Left ventricle myocardium superior (tissue), 1 donor: Measurements from ENCODE around the gene HSPH1. TPM values are rescaled to one million over a fixed set of nuclear protein-coding genes. Genes with fewer than 3 reads are reported as not detected.

ENCODE experiments used
- ATAC-seq: fragments of 200-7000 bp; cut with Tn5 transposase; one replicate; pipeline ENCODE4 v1.9.1; 2020; ENCODE audit warnings: mild to moderate bottlenecking, moderate library complexity
- DNase-seq: peaks from one replicate; pipeline ENCODE4 v3.0.0-alpha.2; 2020
- intact Hi-C: fragments of 100-400 bp; cut with micrococcal nuclease; formaldehyde crosslinking; loops from one replicate; pipeline ENCODE4 v1.11.0; 2022
- total RNA-seq: library from RNA; stranded (reverse); fragmentation: NEBNext Ultra II Directional; extraction: Animal tissue kit (Norgen Biotek cat#: 25700); gene quantifications from one replicate; pipeline ENCODE4 v1.2.1, GENCODE V29; 2021
- donor health status: DM: no; HTN: yes; CAD: no; lungs with severe emphysema.

Gene HSPH1
- total RNA-seq, 1 donor from 2014 or later = 82.4 TPM

DNA sequence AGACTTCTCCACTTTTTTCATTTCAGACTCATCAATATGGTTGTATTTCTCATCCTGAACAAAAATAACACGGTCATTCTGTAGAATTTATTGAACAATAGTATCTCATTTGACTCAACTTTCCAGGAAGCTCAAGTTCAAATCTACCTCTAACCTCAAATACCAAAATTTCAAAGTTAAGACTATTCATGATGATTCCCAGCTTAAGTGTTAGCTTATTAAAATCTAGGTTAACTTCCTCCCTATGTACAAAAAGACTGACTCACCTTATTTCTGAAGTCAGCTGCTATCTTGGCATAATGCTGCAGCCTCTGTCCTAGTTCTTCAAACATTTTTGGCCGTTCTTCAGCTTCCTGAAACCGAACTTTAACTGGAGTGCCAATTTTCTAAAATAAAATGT is 23.2 kb downstream of the HSPH1 start:
- no peak for ATAC-seq
- intact Hi-C loops = no loop called here
- DNase-seq = no peak

DNA sequence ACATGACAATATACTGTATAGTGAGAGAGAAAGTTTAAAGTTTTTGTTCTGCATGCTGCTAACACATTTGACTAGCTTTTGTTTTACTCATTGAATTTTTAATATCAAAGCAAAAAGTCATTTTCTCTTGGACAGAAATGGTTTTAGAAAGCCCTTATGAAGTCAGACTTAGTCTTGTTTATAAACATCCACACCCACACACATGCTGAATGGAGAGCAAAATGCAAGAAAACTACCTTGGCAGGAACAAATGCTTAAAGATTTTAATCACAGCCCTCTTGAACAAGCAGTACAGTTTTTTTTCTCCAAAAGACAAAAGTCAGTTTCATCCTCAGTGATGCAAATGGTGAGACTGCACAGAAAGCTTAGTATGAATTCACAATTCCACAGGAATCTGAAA is 25.0 kb downstream of the HSPH1 start:
- intact Hi-C loops = no loop called here
- ATAC-seq (no peak), DNase-seq (no peak)

DNA sequence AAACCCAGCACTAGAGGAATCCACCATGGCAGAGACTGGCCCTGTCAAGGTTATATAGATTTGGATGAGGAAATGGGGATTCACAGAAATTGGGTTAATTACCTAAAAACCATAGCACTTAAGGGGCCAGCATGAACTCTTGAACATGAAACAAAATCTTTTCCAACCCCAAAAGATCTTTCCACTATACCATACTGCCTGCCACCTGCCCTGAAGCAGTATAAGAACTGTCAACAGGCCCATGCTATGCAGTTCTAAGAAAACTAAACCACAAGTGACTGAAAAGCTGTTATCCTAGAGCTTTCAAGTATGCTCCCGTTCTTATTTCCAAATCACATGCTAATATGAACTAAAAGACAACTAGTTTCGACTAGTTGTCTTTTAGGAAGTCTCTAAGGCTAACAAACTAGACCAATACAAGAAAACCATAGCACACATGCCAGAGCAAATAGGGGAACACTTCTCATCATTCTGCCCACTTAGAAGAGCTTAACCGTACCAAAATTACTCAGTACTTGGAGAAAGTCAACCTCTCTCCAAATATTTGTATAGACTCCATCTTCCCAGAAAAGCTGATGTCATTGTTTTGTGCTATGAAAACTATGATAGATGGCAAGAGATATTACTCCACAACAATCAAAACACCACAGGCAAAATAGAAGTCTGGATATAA is 27.5 kb downstream of the HSPH1 start:
- intact Hi-C loops = no loop called here
- ATAC-seq = no peak
- DNase-seq = no peak

DNA sequence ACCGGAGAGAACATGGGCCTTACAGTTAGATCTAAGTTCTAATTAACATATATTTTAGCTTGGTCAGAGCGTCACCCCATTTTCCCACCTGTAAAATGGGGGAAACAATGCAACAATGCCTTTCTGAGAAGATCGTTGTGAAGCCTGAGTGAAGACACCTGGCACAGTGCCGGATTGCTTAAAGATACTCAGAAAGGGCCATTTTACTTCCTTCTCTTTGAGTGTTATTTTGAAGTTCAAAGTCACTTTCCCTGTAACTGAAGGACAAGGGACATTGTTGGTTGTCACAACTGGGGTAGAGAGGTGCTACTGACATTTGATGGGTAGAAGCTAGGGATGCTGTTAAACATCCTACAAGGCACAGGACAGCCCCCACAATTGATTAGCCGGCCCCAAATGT is 28.1 kb downstream of the HSPH1 start:
- intact Hi-C loops = no loop called here
- DNase-seq (no peak), ATAC-seq (no peak)

DNA sequence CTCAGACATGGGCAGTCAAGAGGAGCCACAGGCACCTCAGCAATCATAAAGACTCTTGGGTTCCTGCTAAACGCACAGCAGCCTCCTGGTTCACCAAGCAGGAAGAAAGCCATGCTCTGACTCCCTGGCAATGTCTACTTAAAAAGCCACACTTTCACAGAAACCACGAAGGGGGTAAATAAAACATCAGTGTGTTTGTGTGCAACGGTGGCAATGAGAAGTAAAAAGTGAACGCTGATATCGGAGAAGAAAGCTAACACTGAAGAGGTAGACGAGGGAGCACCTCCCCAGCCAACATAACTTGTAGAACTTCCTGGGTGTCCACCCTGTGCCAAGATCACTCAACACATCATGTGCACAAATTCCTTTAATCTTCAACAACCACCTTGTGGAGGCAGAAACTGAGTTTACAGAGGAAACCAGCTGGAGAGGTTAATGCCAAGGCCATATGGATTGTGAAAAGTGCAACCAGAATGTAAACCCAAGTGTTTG is 30.2 kb downstream of the HSPH1 start:
- ATAC-seq (no peak), DNase-seq (no peak)
- intact Hi-C loops = no loop called here

DNA sequence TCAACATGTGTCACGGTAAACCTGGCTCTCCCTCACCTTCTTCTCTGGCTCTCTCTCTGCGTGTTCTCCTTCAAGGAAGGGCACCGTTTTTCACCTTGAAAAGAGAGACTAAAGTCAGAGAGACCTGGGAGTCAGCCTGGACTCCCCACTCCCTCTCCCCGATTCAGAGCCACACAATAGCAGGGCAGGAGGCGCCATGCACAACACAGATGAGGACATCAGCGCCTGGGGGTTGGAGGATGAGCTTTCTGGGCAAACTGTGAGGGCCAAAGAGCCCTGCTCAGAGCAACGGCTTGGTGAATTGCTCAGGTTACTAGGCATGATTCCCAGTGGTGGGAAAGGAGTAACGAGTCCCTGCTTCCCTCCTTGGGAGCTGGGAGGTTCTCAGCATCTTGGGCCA is 32.3 kb downstream of the HSPH1 start:
- intact Hi-C loops = no loop called here
- ATAC-seq (no peak), DNase-seq (no peak)

DNA sequence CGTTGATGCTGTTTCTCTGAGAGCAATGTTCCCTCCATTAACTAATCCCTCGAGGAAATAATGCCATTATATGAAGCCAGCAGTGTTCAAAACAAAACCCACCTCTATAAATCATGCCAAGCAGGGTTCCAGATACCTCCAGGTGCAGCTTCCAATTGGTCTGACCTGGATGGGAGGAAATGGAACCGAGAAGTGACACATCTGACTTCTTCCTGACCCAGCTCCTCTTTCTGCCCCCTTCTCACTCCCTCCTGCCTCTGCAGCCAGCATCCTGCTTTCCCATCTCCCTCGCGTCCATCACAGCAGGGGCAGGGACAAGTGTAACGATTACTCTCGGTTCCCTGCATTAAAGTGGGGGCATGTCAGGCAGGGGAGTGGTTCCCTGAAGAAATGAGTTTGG is 37.5 kb downstream of the HSPH1 start:
- ATAC-seq = no peak
- DNase-seq = no peak
- intact Hi-C loops = no loop called here

DNA sequence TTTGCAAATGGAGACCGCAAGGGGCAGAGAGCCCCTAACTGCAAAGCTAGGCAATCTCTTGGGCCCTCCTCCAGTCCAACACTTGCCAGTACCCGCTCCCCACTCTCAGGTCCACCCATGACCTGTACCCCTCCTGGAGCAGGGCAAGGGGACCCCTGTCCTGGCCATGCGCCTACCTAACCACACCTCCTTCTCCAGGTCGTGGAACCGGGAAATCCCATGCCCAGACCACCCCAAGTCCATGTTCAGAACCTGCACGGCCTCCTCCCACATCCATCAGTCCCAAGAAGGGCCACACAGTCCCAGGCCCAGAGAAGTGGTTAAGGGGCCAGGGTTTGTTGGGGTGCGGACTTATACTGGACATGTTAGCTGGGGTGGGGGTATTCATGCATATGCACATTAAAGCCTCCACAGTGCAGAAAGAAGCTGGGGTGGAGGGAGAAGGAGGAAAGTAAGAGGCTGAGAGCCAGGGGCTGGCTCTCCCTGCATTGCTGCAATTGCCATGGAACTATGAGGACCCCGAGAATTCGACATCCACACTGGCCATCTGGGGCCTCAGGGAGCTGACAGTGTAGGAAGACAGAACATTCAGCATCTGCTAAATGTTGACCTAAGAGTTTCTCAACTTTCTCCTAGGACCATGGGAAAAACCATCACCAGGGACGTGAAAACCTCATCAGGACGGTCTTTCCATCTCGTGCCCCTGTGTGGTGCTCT is 39.0 kb downstream of the HSPH1 start:
- ATAC-seq = no peak
- intact Hi-C loops = no loop called here
- DNase-seq = no peak

DNA sequence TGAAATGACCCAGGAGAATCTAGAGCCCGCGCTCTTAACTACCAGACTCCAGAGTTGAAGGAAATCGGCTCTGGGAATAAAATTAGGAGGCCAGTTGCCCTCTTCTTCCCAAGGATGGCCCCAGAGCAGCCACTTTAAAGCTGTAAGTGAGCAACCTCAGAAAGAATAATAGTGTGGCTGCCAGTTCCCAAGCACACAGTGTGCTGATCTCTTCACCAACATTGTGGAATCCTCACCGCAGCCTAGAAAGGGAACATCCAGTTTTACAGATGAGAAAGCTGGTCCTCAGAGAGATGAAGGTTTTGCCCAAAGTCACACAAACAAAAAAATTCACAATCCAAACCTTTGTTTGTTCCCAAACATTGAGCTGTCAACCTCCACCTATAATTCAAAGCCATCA is 39.6 kb downstream of the HSPH1 start:
- ATAC-seq = no peak
- intact Hi-C loops = no loop called here
- DNase-seq = no peak

DNA sequence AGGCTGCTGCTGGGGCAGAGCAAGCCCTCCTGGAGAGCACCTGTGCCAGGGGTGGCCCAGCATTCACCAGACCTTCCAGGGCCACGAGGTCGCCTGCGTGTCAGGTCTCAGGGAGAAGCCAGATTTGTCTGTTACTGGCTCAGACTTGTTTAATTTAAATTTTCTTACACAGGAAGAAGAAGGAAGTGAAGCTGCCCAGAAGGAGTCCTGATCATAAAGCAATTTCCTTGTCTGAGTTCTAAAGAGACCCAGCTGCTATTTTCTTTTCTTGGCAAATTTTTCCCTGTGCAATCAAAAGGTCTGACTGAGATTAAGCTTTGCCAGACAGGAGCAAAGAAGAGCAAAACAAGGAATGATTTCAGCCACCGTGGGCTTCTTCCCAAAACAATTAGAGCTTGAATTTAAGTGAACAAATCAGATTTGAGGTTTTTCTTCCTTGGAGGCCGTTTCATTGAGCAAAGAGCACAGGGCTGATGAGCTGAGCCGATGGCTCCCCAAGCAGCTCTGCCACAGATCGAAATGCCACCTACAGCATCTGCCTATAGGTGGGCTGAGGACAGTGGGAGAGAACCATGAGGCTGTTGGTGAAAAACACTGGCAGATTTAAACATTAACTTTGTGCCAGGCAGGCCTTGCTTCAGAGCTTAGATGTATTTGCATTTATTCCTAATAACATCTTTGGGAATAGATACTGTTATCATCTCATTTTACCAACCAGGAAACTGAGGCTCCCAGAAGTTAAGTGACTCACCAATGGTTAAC is 40.1 kb downstream of the HSPH1 start:
- no peak for ATAC-seq
- DNase-seq = no peak
- intact Hi-C loops = no loop called here

DNA sequence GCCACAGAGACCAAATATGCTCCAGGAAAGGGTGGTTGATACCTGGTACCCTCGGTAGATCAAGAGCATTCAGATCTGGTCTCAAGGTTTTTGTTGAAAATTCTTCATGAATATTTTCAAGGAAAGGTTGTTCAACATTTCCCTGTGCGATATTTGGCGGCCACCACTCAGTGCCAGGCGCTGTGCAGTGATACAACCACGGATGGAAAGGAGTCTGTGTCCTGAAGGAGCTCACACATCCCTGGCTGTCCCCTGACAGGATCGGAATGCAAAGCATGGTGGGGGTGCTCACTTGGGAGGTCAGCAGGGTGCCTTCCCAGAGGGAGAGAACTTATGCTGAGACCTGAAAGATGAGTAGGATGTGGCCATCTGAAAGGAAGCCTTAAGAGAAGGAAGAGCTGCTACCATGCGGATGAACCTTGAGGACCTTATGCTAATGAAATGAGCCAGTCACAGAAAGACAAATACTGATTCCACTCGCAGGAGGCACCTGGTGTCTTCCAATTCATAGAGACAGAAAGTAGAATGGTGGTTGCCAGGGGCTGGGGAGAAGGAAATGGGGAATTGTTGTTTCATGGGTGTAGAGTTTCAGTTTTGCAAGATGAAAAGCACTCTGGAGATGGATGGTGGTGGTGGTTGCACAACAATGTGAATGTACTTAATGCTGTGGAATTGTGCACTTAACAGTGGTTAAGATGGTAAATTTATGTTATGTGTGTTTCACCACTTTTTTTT is 41.6 kb downstream of the HSPH1 start:
- DNase-seq (no peak), ATAC-seq (no peak)
- intact Hi-C loops = no loop called here

DNA sequence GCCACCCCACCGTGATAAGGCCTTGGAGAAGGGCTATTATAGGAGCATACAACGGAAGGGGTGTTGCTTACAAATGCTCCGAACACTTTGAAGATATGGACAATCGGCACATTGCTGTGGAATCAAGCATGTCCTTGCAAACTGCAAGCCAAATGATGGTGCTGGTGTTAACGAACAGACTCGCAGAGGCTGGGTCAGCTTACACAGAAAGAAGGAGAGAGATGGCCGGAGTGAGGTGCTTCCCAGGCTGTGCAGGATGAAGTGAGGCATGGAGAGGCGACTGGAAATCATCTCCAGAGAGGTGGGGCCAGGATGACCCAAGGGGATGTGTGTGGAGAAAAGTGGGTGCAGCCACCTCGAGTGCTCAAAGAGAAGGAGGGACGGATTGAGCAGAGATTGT is 42.2 kb downstream of the HSPH1 start:
- intact Hi-C loops = no loop called here
- ATAC-seq (no peak), DNase-seq (no peak)

DNA sequence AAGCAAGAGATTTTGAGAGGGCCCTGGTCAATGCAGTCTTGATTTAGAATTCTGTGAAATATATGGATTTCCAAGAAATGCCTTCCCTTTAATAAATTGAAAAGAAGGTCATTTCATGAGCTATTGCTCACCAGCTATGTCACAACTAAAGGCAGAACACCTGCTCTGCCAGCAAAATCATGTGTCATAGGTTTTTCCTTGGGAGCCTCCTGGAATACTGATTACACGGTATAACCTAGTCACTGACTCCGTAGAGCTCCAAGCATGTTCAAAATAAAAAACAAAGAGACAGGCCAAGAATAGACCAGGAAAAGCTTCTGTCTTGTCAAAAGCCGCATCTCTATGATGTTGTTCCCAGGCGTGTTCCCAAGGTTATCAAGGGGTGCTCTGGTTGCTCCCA is 45.5 kb downstream of the HSPH1 start:
- intact Hi-C loops = no loop called here

DNA sequence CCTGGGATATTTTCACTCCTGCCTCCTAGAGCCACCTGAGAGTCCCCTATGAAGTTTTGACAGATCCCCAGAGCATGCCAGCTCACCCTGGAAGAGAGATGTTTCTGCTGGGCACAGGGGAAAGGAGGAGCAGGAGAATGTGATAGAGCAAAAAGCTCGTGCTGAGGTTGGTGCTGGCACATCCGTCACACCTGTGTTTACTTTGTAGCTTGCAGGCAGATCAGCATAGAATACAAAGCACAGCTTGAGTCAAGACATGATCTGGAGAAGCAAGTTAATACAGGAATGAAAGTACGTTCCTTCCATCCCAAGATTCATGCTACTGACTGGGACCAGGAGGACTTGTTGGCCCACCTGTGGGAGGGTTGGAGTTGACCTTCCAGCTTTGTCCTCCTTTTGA is 46.1 kb downstream of the HSPH1 start:
- ATAC-seq (no peak), DNase-seq (no peak)
- intact Hi-C loops = no loop called here

More for the DNA sequence above, 45.5 kb downstream of the HSPH1 start:
- ATAC-seq (no peak), DNase-seq (no peak)

DNA sequence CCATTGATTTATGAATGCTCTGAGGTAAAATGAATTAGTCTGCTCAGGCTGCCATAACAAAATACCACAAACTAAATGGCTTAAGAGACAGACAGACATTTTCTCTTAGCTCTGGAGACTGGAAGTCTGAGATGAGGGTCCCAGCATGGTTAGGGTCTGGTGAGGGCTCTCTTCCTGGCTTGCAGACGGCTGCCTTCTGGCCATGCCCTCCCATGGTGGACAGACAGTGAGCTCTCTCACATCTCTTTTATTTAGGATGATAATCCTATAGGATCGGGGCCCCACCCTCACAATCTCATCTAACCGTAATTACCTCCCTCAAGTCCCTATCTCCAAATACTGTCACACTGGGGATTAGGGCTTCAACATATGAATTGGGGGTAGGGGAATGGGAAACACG is 47.1 kb downstream of the HSPH1 start:
- ATAC-seq (no peak), DNase-seq (no peak)
- intact Hi-C loops = no loop called here

DNA sequence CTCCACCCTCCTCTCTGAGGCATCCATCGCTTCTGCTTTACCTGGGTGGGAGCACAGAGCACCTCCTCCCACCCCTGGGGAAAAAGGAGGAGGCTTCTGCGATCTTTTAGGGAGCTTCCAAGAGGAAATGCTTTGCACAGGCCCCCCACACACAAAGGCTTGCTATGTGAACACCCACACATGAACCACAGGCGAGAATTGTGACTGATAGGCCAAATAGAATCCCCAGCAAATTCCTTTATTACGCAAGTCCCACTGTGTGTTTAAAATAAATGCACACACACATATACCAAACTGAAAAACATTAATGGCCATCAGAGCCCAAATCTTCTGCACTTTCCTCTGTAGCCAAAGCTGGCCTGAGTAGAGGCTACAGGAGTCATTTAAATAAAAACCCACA is 50.6 kb downstream of the HSPH1 start:
- DNase-seq (no peak), ATAC-seq (no peak)
- intact Hi-C loops = no loop called here

DNA sequence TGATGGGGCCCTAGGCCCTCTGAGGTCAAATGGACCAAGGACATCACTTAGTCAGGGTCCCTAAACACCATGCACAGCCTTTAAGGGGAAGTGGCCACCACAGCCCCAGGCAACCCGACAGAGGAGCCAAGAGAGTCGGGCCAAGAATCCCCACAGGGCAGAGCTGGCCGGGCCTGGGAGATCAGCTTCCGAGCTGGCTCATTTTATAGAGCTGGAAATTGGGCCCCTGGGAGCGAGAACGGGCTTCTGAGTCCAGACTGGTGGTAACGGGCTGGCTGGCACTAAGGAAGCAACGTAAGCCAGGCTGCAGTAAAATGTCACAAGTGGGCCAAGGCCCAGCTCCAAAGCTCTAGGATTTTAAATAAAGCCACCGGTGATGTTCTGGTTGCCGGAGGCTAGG is 51.1 kb downstream of the HSPH1 start:
- intact Hi-C loops = no loop called here
- ATAC-seq (no peak), DNase-seq (no peak)

DNA sequence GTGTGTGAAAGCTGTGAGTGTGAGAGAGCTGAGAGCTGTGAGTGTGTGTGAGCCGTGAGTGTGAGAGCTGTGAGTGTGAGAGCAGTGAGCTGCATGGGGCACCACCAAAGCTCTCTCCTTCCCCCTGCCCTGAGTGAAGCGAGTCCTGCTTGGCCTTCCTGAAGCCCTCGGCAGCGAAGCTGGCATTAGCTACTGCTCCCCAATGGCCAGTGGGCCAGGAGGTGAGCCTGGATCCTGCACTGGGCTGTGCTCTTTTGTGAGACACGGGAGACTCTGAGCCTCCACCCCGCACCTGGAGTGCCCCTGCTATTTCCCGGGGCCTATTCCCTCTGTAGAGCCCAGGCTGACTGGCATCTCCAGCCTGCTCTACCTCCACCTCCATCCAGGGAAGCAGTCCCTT is 51.5 kb downstream of the HSPH1 start:
- no peak for ATAC-seq
- DNase-seq = no peak
- intact Hi-C loops = no loop called here

DNA sequence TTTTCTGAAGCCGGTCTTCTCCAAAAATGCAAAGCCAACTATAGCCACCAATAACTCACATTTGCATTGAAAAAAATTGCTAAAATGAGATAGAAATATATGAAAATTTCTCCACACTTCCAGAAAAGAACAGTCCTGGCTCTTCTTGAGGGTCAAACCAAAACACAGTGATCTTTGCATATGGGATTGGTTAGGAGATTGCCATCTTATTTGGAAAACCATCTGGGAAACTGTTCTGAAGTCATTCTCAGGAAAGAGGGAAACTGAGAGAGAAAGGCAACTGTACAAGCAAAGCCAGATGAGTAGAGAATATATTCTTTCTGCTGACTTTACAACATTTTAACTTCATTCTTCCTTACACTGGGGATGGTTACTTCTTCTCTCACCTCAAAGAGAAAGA is 54.6 kb downstream of the HSPH1 start:
- DNase-seq (no peak), ATAC-seq (no peak)

DNA sequence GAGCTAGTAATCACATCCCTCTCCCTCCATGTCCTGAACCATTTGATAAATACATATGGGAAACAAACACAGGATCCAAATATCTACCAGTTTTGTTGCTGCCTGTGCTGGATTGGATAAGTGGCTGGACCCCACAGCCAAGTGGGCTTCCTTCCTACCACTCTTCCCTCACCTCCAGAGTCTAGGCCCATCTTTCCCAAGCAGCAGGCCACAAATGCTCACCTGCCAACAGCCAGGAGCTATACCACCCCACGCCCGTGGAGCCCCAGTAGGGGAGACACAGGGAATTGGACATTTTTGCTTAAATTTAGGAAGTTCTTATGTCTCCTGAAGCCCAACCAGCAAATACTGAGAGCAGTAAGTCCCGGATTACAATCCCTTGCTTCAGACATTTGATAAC is 55.8 kb downstream of the HSPH1 start:
- ATAC-seq (no peak), DNase-seq (no peak)
- intact Hi-C loops = no loop called here

More for the DNA sequence above, 54.6 kb downstream of the HSPH1 start:
- intact Hi-C loops = no loop called here
